BLaER1 treated with 17β-estradiol and CSF1 and Interleukin-3, amounts not matched to agents 10 nM and 100 nM (cell line): ENCODE data around the gene SBNO2.

Source experiments
- H3K27ac ChIP-seq, 11 experiments: shearing (Covaris generic); formaldehyde crosslinking; 2 replicates each; pipeline ENCODE4 v1.8.1; 2022
- H3K27me3 ChIP-seq, 11 experiments: shearing (Covaris generic); formaldehyde crosslinking; 2 replicates each; pipeline ENCODE4 v1.8.1; 2022
- H3K36me3 ChIP-seq, 11 experiments: shearing (Covaris generic); formaldehyde crosslinking; 2 replicates each; pipeline ENCODE4 v1.8.1; 2022
- H3K4me1 ChIP-seq, 10 experiments: shearing (Covaris generic); formaldehyde crosslinking; 2 replicates each; pipeline ENCODE4 v1.8.1; 2022
- H3K4me2 ChIP-seq, 11 experiments: shearing (Covaris generic); formaldehyde crosslinking; 2 replicates each; pipeline ENCODE4 v1.8.1; 2022
- H3K4me3 ChIP-seq, 10 experiments: shearing (Covaris generic); formaldehyde crosslinking; 2 replicates each; pipeline ENCODE4 v1.8.1; 2022
- H3K9ac ChIP-seq, 11 experiments: shearing (Covaris generic); formaldehyde crosslinking; 2 replicates each; pipeline ENCODE4 v1.8.1; 2022
- H3K9me3 ChIP-seq, 11 experiments: shearing (Covaris generic); formaldehyde crosslinking; replicated peaks in 1 of 11; 2 replicates each; pipeline ENCODE4 v1.8.1; 2022
- H4K20me1 ChIP-seq, 11 experiments: shearing (Covaris generic); formaldehyde crosslinking; 2 replicates each; pipeline ENCODE4 v1.8.1; 2022
- Cebpa-rat ChIP-seq, 11 experiments: shearing (Covaris generic); IDR thresholded peaks; 2 replicates each; pipeline ENCODE4 v1.8.1; 2022

The SBNO2 gene

GRCh38 chr19:1103132-1103707 lies 70.8 kb downstream of the SBNO2 start:
- TF ChIP-seq Cebpa-rat (IDR thresholded peaks at IDR 0.05) = no peak
- Histone ChIP-seq H3K4me3 (peak overlapping the region in 9 of 10 experiments; percentile 5 to 86 (median 48); a peak in 15 of 20 replicates), H3K4me2 (peak overlapping the region; percentile 75 to 96 (median 91)), H3K9ac (peak overlapping the region; percentile 76 to 100 (median 92); a peak in 21 of 22 replicates), H3K36me3 (peaks cover 20 to 35% (median 23%) of the 10 kb centered on the region in 11 experiments), H3K27ac (peak overlapping the region; percentile 79 to 100 (median 99)), H3K9me3 (peaks cover 0 to 22% (median 9%) of the 10 kb centered on the region in 11 experiments; a peak in 14 of 22 replicates), H4K20me1 (peaks cover 35 to 43% (median 37%) of the 10 kb centered on the region in 11 experiments), H3K27me3 (no peaks in the 10 kb centered on the region), H3K4me1 (peaks cover 74 to 82% (median 76%) of the 10 kb centered on the region in 10 experiments)

DNA sequence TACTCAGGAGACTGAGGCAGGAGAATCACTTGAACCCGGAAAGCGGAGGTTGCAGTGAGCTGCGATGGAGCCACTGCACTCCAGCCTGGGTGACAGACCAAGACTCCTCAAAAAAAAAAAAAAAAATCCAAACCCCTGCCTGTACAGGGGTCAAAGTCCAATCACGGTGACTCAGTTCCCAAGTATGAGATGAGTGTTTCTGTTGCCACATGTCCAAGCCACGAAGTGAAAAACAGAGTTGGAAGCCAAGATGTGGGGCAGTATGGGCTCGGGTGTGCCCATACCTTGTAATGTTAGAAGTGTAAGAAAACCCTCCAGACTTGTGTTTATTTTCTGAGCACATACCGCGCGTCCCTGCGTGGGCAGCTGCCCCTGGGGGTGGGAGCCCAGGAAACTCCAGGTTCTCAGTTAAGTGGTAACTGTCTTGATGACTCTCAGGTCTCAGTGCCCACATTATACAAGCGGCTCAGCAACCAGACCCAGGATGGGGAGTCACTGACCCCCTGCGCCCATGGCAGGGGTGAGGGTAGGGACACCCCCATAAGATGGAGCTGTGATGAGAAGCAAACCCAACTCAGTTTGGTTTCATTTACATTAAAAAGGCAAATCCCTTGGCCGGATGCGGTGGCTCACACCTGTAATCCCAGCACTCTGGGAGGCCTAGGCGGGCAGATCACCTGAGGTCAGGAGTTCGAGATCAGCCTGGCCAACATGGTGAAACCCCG lies 71.5 kb downstream of the SBNO2 start:
- Histone ChIP-seq H3K4me2 (peak overlapping the region; percentile 75 to 96 (median 91)), H3K27me3 (no peaks in the 10 kb centered on the region), H3K9me3 (peaks cover 0 to 22% (median 9%) of the 10 kb centered on the region in 11 experiments; a peak in 14 of 22 replicates), H3K4me3 (peak overlapping the region in 8 of 10 experiments; percentile 16 to 86 (median 49); a peak in 12 of 20 replicates), H3K27ac (peak overlapping the region; percentile 79 to 100 (median 99)), H3K36me3 (peaks cover 17 to 31% (median 19%) of the 10 kb centered on the region in 11 experiments), H4K20me1 (peaks cover 30 to 37% (median 31%) of the 10 kb centered on the region in 11 experiments), H3K4me1 (peaks cover 76 to 84% (median 78%) of the 10 kb centered on the region in 10 experiments), H3K9ac (peak overlapping the region; percentile 76 to 100 (median 92))
- TF ChIP-seq Cebpa-rat (IDR thresholded peaks at IDR 0.05) = 0 out of 22 replicates have a peak, but pooled peaks of 1 of the 11 experiments have one; percentile 11

GRCh38 chr19:1101337-1101698 lies 72.8 kb downstream of the SBNO2 start:
- peak overlapping the region; percentile 87 to 100 (median 99) for H3K27ac ChIP-seq
- no peak for TF ChIP-seq Cebpa-rat (IDR thresholded peaks at IDR 0.05)
- peaks cover 17 to 24% (median 19%) of the 10 kb centered on the region in 11 experiments for H4K20me1 ChIP-seq
- no peaks in the 10 kb centered on the region for H3K27me3 ChIP-seq
- peaks cover 5 to 19% (median 6%) of the 10 kb centered on the region in 11 experiments for H3K36me3 ChIP-seq
- peaks cover 0 to 22% (median 9%) of the 10 kb centered on the region in 11 experiments; a peak in 14 of 22 replicates for H3K9me3 ChIP-seq
- peak overlapping the region; percentile 23 to 57 (median 40); a peak in 14 of 20 replicates for H3K4me3 ChIP-seq
- peak overlapping the region; percentile 75 to 96 (median 91) for H3K4me2 ChIP-seq
- peak overlapping the region; percentile 76 to 100 (median 92) for H3K9ac ChIP-seq
- peaks cover 70 to 80% (median 75%) of the 10 kb centered on the region in 10 experiments for H3K4me1 ChIP-seq

GRCh38 chr19:1098177-1099051 lies 75.7 kb downstream of the SBNO2 start:
- H3K9ac ChIP-seq = peak overlapping the region; percentile 52 to 100 (median 92); a peak in 21 of 22 replicates
- peak overlapping the region; percentile 87 to 100 (median 99) for H3K27ac ChIP-seq
- peaks cover 81 to 90% (median 87%) of the 10 kb centered on the region in 10 experiments for H3K4me1 ChIP-seq

GRCh38 chr19:1097810-1098176 lies 76.3 kb downstream of the SBNO2 start:
- H3K4me3 ChIP-seq = no peak overlapping the region
- H4K20me1 ChIP-seq = peaks cover 8 to 23% (median 21%) of the 10 kb centered on the region in 11 experiments; a peak in 20 of 22 replicates
- peak overlapping the region; percentile 52 to 100 (median 92); a peak in 21 of 22 replicates for H3K9ac ChIP-seq
- H3K9me3 ChIP-seq = peaks cover 0 to 22% (median 9%) of the 10 kb centered on the region in 11 experiments; a peak in 14 of 22 replicates
- peak overlapping the region; percentile 87 to 100 (median 99) for H3K27ac ChIP-seq
- H3K36me3 ChIP-seq = peaks cover 11 to 20% (median 13%) of the 10 kb centered on the region in 11 experiments; a peak in 21 of 22 replicates
- no peaks in the 10 kb centered on the region for H3K27me3 ChIP-seq
- H3K4me2 ChIP-seq = peak overlapping the region; percentile 75 to 95 (median 87)
- H3K4me1 ChIP-seq = peaks cover 78 to 90% (median 87%) of the 10 kb centered on the region in 10 experiments
- peak in 7 of 11 experiments; percentile 34 to 78 (median 63); a peak in 9 of 22 replicates for TF ChIP-seq Cebpa-rat (IDR thresholded peaks at IDR 0.05)

More at GRCh38 chr19:1098177-1099051, 75.7 kb downstream of the SBNO2 start:
- H3K27me3 ChIP-seq = no peaks in the 10 kb centered on the region
- H4K20me1 ChIP-seq = peaks cover 8 to 17% (median 15%) of the 10 kb centered on the region in 11 experiments; a peak in 20 of 22 replicates
- peak overlapping the region in 1 of 10 experiments; percentile 57; a peak in 1 of 20 replicates for H3K4me3 ChIP-seq
- H3K4me2 ChIP-seq = peak overlapping the region; percentile 75 to 95 (median 87)
- peaks cover 4 to 13% (median 7%) of the 10 kb centered on the region in 11 experiments; a peak in 21 of 22 replicates for H3K36me3 ChIP-seq
- no peak; a peak in 1 of 22 replicates for TF ChIP-seq Cebpa-rat (IDR thresholded peaks at IDR 0.05)
- H3K9me3 ChIP-seq = peaks cover 0 to 22% (median 9%) of the 10 kb centered on the region in 11 experiments; a peak in 14 of 22 replicates

DNA sequence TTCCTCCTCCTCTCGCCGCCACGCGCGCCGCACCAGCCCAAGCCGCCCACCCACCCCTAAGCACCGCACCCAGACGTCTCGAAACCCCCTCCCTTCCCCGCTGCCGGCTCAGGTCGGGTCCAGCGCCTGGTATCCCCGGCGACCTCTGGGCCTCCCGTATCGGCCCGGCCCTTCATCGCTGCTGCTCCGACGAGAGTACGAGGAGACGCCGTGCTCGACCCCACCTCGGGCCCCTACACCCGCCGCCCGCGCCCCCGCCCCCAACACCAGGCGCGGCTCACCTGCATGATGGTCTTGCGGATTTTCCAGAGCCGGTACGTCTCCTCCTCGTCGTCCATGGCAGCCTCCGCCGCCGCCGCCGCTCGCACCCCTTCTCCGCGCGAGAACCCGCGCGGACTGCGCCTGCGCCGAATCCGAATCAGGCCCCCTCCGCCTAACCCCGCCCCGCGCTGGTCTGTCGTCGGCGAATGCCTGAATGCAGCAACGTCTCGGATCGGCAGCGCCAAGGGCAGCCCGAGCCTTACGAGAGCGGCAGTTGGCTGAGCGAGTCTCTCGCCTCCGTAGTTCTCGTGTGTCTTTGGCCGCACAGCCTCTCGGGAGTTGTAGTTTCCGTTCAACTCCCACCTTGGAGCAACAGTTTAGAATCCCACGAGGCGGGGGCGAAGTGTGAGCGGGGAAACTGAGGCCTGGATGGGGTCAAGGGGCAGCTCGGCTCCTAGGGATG lies 78.9 kb downstream of the SBNO2 start, which contains the start of gene POLR2E:
TSS of gene POLR2E (minus strand) at position 398 of the 724 bp plus-strand sequence. CDS start at position 338, 60 bp downstream.
- H3K9ac ChIP-seq = peak within 1 kb of the TSS; percentile 90 to 99 (median 96)
- TF ChIP-seq Cebpa-rat (IDR thresholded peaks at IDR 0.05) = no peak
- peaks cover 8 to 48% (median 41%) of the 10 kb centered on the region in 11 experiments; a peak in 20 of 22 replicates for H4K20me1 ChIP-seq
- H3K27me3 ChIP-seq = no peaks in the 10 kb centered on the region
- peaks cover 0 to 13% (median 8%) of the 10 kb centered on the region in 11 experiments; a peak in 14 of 22 replicates for H3K9me3 ChIP-seq
- peak within 1 kb of the TSS; percentile 68 to 100 (median 98) for H3K27ac ChIP-seq
- peaks cover 35 to 43% (median 39%) of the 10 kb centered on the region in 11 experiments for H3K36me3 ChIP-seq
- peak within 1 kb of the TSS; percentile 91 to 100 (median 98) for H3K4me3 ChIP-seq
- peak within 1 kb of the TSS; percentile 90 to 100 (median 98) for H3K4me2 ChIP-seq
- peaks cover 52 to 90% (median 77%) of the 10 kb centered on the region in 10 experiments for H3K4me1 ChIP-seq

DNA sequence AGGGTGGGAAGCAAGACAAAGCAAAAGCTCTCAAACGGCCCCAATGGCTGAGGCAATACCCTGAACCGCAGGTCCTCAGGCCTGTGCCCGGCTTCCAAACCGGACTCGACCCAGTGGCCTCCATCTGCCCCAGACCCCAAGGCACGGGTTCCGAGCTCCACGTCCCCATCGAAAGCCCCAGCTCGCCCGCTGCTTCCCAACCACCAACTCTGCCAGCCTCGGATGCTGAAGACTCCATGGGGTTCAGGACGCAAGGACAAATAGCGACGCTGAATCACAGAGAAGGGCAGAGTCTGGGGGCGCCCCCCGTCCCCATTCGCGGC lies 79.5 kb downstream of the SBNO2 start:
- Histone ChIP-seq H3K4me3 (peak overlapping the region; percentile 91 to 100 (median 98)), H3K36me3 (peaks cover 36 to 46% (median 40%) of the 10 kb centered on the region in 11 experiments), H3K9me3 (peaks cover 0 to 8% (median 2%) of the 10 kb centered on the region in 11 experiments; a peak in 14 of 22 replicates), H3K4me1 (peaks cover 48 to 89% (median 74%) of the 10 kb centered on the region in 10 experiments), H4K20me1 (peaks cover 8 to 49% (median 42%) of the 10 kb centered on the region in 11 experiments; a peak in 20 of 22 replicates), H3K4me2 (peak overlapping the region; percentile 90 to 100 (median 98)), H3K27me3 (no peaks in the 10 kb centered on the region), H3K9ac (peak overlapping the region; percentile 90 to 99 (median 96)), H3K27ac (peak overlapping the region; percentile 68 to 100 (median 98))
- TF ChIP-seq Cebpa-rat (IDR thresholded peaks at IDR 0.05) = no peak
